ENCODE measurements around the gene AKT2.

Gene AKT2

DNA sequence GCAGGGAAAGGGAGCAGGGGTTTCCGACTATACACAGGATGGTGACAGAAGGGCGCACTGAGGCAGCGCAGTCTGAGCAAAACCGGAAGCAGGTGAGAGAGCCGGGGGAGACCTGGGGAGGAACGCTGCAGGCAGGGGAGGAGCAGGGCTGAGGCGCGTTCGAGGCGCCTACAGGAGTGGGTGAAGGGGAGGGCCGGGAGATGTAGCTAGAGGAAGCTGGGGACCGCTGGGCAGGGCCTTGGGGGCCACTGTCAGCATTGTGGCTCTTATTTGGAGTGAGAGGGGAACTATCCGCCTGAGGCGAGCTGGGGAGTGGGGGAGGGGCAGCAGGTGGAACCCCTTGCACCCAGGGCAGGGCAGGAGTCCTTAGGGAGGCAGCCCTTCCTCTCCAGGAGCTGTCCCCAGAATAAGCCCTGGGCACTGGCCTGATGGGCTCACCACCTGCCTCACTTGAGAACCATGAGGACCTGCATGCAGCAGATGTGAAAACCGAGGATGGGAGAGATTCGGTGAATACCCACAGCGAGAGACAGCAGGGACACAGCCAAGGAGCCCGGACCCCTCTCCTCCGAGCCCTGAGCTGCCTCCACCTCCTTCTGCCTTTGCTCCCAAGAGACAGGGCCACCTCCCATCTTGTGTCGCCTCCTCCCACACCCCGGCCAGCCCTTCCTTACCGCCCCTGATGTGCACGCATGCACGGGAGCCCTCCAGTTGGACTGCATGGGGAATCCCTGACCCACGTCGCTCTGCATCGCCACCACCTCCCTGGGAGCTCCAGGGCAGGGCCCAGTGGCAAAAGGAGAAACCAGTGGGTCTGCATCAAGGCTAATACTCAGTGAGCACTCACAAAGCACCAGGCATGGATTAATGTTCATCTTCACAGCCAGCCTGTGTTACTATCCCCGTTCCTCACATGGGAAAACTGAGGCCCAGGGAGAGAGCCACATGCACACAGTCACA, 10.3 kb downstream of the AKT2 start:
- in situ Hi-C loops (cut with HindIII; ENCODE audit: low sequenced_read_pairs): no loop called here

DNA sequence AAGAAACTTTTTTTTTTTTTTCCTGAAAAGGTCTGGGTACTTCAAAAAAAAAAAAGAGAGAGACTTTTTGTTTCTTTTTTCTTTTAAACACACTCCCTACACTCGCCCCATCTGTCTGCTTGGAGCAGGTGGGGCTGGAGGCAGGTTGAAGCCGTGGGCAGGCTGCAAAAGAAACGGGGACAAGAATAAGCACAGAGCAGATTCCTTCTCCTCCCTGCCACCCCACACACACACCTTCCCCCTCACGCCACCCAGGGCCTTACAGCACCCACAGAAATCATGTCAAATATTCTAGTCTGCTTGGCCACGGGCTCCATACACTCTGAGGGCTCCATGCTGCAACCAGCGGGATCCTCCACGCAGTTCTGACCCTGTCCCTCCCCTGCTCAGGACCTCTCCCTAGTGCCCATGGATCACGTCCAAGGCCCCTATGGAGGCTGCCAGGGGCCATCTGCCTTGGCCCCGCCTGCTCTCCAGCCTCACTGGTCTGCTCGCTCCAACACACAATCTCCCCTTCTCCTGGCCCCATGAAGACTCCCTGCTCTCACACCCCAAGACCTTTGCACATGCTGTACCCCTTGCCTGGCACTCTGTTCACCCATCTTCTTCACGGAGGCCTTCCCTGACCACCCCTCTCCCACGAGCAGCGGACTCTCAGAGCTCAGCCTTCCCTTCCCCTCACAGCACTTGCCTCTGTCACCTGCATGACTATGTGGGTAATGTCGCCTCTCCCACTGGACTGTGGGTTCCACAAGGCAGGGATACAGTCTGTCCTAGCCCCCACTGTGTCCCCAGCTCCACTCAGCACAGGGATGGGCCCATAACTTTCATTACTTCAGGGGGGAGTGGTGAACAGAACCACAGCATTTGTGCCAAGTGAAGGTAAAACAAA, 11.4 kb downstream of the AKT2 start:
- in situ Hi-C loops (cut with HindIII; ENCODE audit: low sequenced_read_pairs): no loop called here

- in situ Hi-C loops (cut with HindIII; ENCODE audit: low sequenced_read_pairs): no loop called here
These were observed 12.9 kb downstream of the AKT2 start for GRCh38 chr19:40272261-40272660.

DNA sequence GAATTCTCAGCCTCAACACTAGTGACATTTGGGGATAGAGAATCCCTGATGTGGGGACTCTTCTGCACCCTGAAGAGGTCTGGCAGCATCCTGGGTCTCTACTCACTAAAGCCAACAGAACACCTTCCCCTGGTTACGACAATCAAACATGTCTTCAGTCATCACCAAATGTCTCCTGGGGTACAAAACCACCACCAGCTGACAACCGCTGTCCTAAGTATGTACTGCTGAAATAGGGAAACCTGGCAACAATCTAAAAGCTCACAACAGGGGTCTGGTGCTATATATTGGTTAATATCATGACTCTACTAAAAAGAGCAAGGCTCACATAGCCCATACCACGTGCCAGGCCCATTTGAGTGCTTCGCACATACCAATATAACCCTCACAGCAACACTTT, 13.4 kb downstream of the AKT2 start:
- in situ Hi-C loops (cut with HindIII; ENCODE audit: low sequenced_read_pairs): no loop called here

GRCh38 chr19:40270362-40271089, 14.6 kb downstream of the AKT2 start:
- in situ Hi-C loops (cut with HindIII; ENCODE audit: low sequenced_read_pairs): no loop called here

DNA sequence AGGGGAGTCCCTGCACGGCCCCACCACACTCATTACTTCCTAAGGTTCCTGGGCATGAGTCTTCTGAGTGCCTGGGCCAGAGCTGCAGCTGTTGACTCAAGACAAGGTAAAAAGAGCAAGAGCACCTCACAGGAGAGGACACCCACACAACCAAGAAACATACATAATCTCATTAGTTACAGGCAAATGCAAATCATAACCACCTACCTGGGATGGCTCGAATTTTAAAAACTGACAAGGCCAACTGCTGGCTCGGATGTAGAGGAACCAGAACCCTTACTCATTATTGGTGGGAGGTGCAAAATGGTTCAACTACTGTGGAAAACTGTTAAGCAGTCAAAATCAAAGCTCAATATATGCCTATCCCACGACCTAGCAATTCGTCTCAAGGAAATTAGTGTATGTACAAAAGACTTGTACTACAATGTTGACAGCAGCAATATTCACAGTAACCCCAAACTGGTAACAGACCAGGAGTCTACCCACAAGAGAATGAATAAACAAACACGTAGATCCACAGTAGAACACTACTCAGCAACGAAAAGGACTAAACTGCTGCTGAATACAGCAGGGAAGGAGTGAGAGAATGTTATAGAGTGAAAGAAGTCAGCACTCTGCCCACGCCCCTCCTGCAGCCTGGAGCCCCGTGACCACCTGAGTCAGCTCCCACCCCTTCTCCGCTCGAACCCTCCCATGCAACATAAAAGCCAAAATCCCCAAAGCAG, 15.8 kb downstream of the AKT2 start:
- in situ Hi-C loops (cut with HindIII; ENCODE audit: low sequenced_read_pairs): no loop called here

DNA sequence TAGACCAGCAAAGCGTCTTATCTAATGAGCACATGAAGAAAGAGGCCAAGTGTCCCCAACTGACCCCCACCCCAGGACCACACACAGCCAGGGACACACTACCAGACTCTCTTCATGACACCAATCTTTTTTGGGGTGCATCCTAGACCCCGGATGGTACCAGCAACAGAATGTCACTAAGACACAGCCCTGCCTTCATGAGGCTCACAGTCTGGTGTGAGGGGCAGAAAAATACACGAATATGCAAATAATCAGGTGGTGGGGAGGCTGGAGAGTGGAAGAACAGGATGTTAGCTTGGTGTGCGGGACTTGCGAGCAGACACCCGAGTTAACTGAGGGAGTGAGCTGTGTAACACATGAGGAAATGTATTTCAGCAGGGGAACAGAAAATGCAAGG, 17.5 kb downstream of the AKT2 start:
- in situ Hi-C loops (cut with HindIII; ENCODE audit: low sequenced_read_pairs): no loop called here

DNA sequence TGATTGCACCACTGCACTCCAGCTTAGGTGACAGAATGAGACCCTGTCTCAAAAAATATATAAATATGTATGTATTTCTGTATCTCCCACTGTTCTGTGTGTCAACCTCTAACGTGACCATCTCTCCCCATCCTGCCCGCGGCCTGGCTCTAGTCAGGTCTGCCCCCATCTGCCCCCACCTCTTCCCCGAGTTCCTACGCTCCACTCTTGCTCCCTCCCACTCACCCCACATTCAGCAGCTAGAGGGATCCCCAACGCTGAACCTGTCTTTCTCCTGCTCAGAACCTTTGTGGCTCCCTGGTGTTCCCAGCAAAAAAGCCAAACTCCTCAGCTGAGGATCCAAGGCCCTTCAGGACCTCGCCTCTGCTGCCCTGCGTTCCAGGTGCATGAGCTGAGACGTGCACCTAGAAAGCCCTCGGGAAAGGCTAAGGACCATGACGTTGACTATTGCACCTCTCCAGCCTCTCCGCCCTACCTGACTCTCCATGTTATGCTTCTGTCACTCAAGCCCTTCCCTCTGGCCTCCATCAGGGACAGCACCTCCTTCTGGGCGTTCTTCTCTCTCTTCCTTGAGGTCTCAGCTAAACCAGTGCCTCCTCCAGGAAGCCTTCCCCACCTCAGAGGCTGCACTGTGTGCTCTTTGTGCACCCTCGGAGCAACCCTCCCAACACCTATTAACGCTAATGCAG, 18.1 kb downstream of the AKT2 start:
- in situ Hi-C loops (cut with HindIII; ENCODE audit: low sequenced_read_pairs): no loop called here

DNA sequence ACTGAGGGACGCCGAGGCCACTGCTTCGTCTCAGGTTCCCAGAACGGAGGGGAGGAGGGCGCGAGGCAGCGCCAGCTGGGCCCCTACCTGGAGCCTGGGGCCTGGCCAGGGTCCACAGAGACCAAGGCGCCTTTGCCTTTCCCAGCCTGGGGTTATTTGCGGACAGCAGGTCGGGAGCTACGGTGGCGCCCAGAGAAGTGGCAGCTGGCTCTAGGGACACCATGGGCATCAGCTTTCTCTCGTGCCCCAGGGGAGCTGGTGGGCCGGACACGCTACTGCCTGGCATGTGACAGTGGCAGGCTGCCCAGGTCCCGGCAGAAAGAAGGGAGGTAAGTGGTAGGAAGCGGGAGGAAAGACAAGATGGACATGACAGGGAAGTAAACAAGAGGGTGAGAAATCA, 19.0 kb downstream of the AKT2 start:
- in situ Hi-C loops (cut with HindIII; ENCODE audit: low sequenced_read_pairs): no loop called here

- in situ Hi-C loops (cut with HindIII; ENCODE audit: low sequenced_read_pairs): no loop called here
These were observed 19.4 kb downstream of the AKT2 start for GRCh38 chr19:40265763-40266099.

DNA sequence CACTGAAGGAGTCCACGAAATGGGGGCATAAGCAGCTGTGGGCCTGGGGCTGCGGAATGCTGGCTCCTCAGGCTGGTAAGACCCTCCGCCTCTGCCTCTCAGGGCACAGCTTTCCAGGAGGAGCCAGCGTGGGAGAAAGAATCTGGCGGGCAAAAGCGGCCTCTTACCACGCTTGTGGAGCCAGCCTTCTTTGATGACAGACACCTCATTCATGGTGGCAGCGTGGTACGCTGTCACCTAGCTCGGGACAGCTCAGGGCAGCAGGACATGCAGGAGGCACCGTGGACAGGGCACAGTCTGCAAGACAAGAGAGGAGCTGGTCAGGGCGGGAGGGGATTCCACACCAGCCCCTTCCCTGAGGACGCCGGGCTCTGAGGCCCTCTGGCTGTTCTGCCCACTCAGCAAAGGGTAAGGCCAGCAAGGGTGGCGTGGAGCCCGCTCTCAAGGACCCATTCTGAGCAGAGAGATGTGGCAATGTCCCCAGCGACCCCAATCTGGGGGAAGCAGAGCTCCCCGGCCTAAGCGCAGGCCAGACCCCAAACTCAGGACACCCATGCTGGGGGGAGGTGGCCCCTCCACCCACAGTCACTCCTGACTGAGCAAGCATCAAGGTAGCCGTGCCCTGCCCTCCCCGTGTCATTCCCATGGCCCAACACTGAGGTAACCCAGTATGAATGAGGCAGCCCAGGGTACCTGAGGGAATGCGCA, 19.9 kb downstream of the AKT2 start:
- in situ Hi-C loops (cut with HindIII; ENCODE audit: low sequenced_read_pairs): no loop called here

DNA sequence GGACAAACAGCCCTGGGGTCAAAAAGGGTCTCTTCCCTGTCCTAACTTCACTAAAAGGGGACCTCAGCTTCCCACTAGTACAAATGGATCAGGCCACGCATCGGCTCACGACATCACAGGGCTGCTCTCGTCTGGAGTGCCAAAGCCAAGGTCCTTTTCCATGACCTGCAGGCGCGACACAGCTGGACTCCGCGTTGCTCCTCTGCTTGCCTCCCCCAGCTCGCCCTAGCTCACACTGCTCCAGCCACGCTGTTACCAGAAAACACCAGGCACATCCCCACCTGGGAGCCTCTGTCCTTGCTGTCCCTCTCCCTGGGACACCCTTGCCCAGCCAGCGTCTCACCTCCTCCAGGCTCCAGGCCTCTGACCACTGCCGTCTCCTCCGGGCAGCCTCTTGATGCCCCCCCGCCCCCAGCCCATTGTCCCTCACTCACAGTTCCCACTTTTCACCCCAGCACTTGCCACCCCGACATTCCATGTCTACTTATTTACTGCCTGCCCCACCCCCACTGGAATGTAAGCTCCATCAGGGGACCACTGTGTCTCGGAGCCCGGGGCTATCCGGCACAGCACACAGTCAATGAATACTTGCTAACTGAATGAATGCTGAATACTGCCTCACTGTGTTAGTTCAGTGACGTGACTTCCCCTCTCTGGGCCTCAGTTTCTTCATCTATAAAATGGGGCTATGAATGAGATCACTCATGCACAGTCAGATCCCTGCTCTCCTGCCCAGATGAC, 20.7 kb downstream of the AKT2 start:
- in situ Hi-C loops (cut with HindIII; ENCODE audit: low sequenced_read_pairs): no loop called here

DNA sequence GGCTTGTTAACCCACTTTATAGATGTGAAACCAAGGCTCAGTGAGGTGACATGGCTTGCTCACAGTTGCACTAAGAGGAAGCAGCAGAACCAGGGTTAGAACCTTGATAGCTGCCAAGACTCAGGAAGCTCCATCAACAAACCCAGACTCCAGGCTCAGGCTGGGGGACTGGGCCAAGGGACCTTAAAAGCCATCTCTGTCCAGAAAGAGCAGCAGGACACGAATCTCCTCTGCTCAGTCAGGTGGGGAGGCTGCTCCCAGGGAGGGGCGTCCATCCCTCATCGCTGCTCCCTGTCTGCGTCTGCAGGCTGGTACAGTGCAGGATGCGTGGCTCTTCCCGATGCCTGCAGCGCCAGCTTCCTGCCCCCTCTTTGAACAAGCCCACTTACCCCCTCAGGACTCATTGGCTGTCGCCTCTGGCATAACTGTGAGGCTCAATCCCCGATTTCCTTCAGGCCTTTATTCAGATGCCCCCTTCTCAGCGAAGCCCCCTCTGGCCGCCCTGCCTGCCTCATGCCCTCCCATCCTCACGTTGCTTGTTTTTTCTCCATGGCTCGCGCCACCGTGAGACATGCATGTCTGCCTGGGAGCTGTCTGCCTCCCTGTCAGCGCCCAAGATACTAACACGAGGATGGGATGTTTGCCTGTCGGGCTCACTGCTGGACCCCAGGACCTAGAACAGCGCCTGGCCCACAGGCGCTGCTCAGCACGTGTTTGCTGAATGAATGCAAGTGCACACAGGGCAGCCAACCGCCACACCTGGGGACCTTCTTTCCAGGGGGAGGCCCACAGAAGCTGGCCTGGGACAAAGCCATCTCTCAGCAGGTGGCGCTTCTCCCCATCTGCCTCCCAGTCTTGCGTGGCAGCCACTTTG, 21.5 kb downstream of the AKT2 start:
- in situ Hi-C loops (cut with HindIII; ENCODE audit: low sequenced_read_pairs): no loop called here

- in situ Hi-C loops (cut with HindIII; ENCODE audit: low sequenced_read_pairs): no loop called here
These were observed 22.7 kb downstream of the AKT2 start for GRCh38 chr19:40262422-40262821.

- in situ Hi-C loops (cut with HindIII; ENCODE audit: low sequenced_read_pairs): no loop called here
These were observed 23.5 kb downstream of the AKT2 start for GRCh38 chr19:40261631-40262030.

DNA sequence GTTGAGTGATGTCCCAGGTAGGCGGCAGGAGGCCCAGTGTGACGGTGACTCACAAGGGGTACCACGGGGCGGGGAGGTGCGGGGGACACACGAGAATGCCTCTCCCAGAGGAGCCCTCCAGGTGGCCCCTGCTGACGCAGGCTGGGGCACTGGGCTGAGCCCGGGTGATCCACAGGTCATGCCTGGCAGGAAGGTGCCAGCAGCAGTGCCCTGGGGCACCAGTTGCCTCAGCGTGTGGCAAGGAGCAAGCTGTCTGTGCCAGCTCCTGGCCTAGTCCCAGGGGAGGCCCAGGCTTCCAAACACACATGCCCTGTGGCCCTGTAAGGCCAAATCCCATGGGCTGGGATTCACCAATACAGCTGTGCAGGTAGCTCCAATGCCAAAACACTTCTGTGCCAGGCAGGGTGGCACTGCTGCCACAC, 28.0 kb downstream of the AKT2 start:
- in situ Hi-C loops (cut with HindIII; ENCODE audit: low sequenced_read_pairs): no loop called here

- in situ Hi-C loops (cut with HindIII; ENCODE audit: low sequenced_read_pairs): no loop called here
These were observed 28.6 kb downstream of the AKT2 start for GRCh38 chr19:40256512-40256911.

All from endothelial cell of hepatic sinusoid (primary cell).